GM19238 (cell line): Measurements from ENCODE around the gene ADGRL3.
"Not testable (repeated sequence)": the region's sequence is repeated elsewhere in the genome, so short reads cannot be mapped to it uniquely, and the experiment has no call there.

ENCODE experiments used
- DNase-seq: peaks from one replicate; pipeline ENCODE4 v3.0.0; 2011; ENCODE audit warnings: low spot score; ENCODE audit not compliant: insufficient read length

ADGRL3 gene

GRCh38 chr4:61984260-61984909 is 784.3 kb downstream of the ADGRL3 start:
- no peak for DNase-seq

- no peak for DNase-seq
Measured at GRCh38 chr4:61985426-61985825, 785.3 kb downstream of the ADGRL3 start.

- DNase-seq = not testable (repeated sequence)
Measured at GRCh38 chr4:61986929-61987328, 786.8 kb downstream of the ADGRL3 start.

- DNase-seq = no peak
Measured at GRCh38 chr4:61992351-61992750, 792.2 kb downstream of the ADGRL3 start.

GRCh38 chr4:61994036-61994435 is 793.9 kb downstream of the ADGRL3 start:
- no peak for DNase-seq

GRCh38 chr4:61995717-61996340 is 795.7 kb downstream of the ADGRL3 start:
- no peak for DNase-seq

GRCh38 chr4:61996943-61997342 is 796.8 kb downstream of the ADGRL3 start:
- no peak for DNase-seq

- no peak for DNase-seq
Measured at GRCh38 chr4:61997831-61998230, 797.7 kb downstream of the ADGRL3 start.

GRCh38 chr4:62003695-62004094 is 803.6 kb downstream of the ADGRL3 start:
- DNase-seq = no peak

- DNase-seq = no peak
Measured at GRCh38 chr4:62004881-62005280, 804.8 kb downstream of the ADGRL3 start.

- DNase-seq = no peak
Measured at GRCh38 chr4:62006108-62006507, 806.0 kb downstream of the ADGRL3 start.

- DNase-seq = no peak
Measured at GRCh38 chr4:62015043-62015739, 815.1 kb downstream of the ADGRL3 start.

GRCh38 chr4:62018537-62018936 is 818.4 kb downstream of the ADGRL3 start:
- no peak for DNase-seq

GRCh38 chr4:62023633-62024032 is 823.5 kb downstream of the ADGRL3 start:
- DNase-seq = no peak

- DNase-seq = no peak
Measured at GRCh38 chr4:62028745-62029144, 828.6 kb downstream of the ADGRL3 start.

- no peak for DNase-seq
Measured at GRCh38 chr4:62030958-62031357, 830.8 kb downstream of the ADGRL3 start.

GRCh38 chr4:62037571-62037970 is 837.4 kb downstream of the ADGRL3 start:
- no peak for DNase-seq

GRCh38 chr4:62051332-62051731 is 851.2 kb downstream of the ADGRL3 start:
- no peak for DNase-seq

GRCh38 chr4:62053974-62054373 is 853.8 kb downstream of the ADGRL3 start:
- no peak for DNase-seq

GRCh38 chr4:62057031-62057430 is 856.9 kb downstream of the ADGRL3 start:
- no peak for DNase-seq

- no peak for DNase-seq
Measured at GRCh38 chr4:62058571-62058970, 858.4 kb downstream of the ADGRL3 start.

GRCh38 chr4:62070291-62070852 is 870.2 kb downstream of the ADGRL3 start:
- no peak for DNase-seq
